Esophagus squamous epithelium (tissue), 5 donors: ENCODE measurements around the gene TFB1M. TPM values are rescaled to one million over a fixed set of nuclear protein-coding genes. Genes with fewer than 3 reads are reported as not detected.

Experiments used
- DNase-seq: peaks from one replicate; lab custom pipeline; 2025; lab: John Stamatoyannopoulos, UW
- H3K27ac ChIP-seq, 4 donors: fragments of 200-600 bp; sonication (generic); one replicate each; pipeline ENCODE4 v1.5.1; 2016 to 2019; ENCODE audit warnings: mild to moderate bottlenecking in 1 of 4
- H3K27me3 ChIP-seq, 4 donors: fragments of 200-600 bp; sonication (generic); 1 replicate in 3 of 4; 2 replicates in 1 of 4; pipeline versions ENCODE4 v1.5.1 to v1.6.0; 2017 to 2021; ENCODE audit warnings: antibody characterized with exemption in 1 of 4
- H3K36me3 ChIP-seq, 3 donors: fragments of 200-600 bp; sonication (generic); one replicate each; pipeline ENCODE4 v1.5.1; 2016 to 2019
- H3K4me1 ChIP-seq, 3 donors: fragments of 200-600 bp; sonication (generic); one replicate each; pipeline ENCODE4 v1.5.1; 2017 to 2019
- H3K4me3 ChIP-seq, 4 donors: fragments of 200-600 bp; sonication (generic); 1 replicate in 3 of 4; 2 replicates in 1 of 4; pipeline ENCODE4 v1.5.1; 2016 to 2019; ENCODE audit warnings: mild to moderate bottlenecking in 2 of 4, moderate library complexity in 1 of 4
- H3K9me3 ChIP-seq, 3 donors: fragments of 200-600 bp; sonication (generic); one replicate each; pipeline ENCODE4 v1.5.1; 2016 to 2019
- CTCF ChIP-seq, 6 experiments: fragments of 450-650 bp in 4 of 6; fragments of 200-600 bp in 2 of 6; sonication (generic) in 2 of 6; IDR thresholded peaks; one replicate each; pipeline ENCODE4 v1.5.1; 2016 to 2019; ENCODE audit warnings: antibody characterized with exemption in 6 of 6, mild to moderate bottlenecking in 4 of 6, moderate library complexity in 4 of 6
- POLR2A ChIP-seq, 4 donors: fragments of 450-650 bp; IDR thresholded peaks; one replicate each; pipeline ENCODE4 v1.6.1; 2017; ENCODE audit warnings: antibody characterized with exemption in 4 of 4, mild to moderate bottlenecking in 4 of 4, moderate library complexity in 3 of 4
- WGBS, 2 donors: methylation state at CpG; one replicate each; pipeline ENCODE4 v1.1.5; 2018; 5-methylcytosine and 5-hydroxymethylcytosine counted together
- intact Hi-C: fragments of 100-400 bp; cut with DNase I; formaldehyde crosslinking; loops from one replicate; pipeline ENCODE4 v1.15.0; 2022
- total RNA-seq, 4 donors: library from RNA; depleted of rRNA; stranded (reverse); fragments of >200 nt; gene quantifications; one replicate each; pipeline ENCODE4 v1.1.0, GENCODE V29; 2016
- donor health status: DM: yes; HTN: yes; CAD: no.

TFB1M gene
- total RNA-seq, 4 donors from 2014 or later = 11.2 to 15.6 (median 11.4) TPM

GRCh38 chr6:155324172-155324571 lies 9.9 kb upstream of the TFB1M start:
- no peak for DNase-seq
- WGBS, 2 donors = 94 to 98% methylated on average over 2 of the region's 2 CpGs
- TF ChIP-seq CTCF (IDR thresholded peaks at IDR 0.05) (no peak), POLR2A (IDR thresholded peaks at IDR 0.05) (no peak)
- Histone ChIP-seq H3K4me1 (no peaks in the 10 kb centered on the region), H3K27ac (no peak overlapping the region), H3K9me3 (no peaks in the 10 kb centered on the region), H3K36me3 (no peaks in the 10 kb centered on the region), H3K27me3 (no peaks in the 10 kb centered on the region), H3K4me3 (no peak overlapping the region)
- intact Hi-C loops = no loop called here

- intact Hi-C loops = no loop called here
- no peak for TF ChIP-seq CTCF (IDR thresholded peaks at IDR 0.05)
- TF ChIP-seq POLR2A (IDR thresholded peaks at IDR 0.05) = no peak
- Histone ChIP-seq H3K9me3 (no peaks in the 10 kb centered on the region), H3K27ac (no peak overlapping the region), H3K27me3 (no peaks in the 10 kb centered on the region), H3K4me3 (no peak overlapping the region), H3K4me1 (peaks cover 0 to 8% (median 0%) of the 10 kb centered on the region in 3 donors), H3K36me3 (no peaks in the 10 kb centered on the region)
- DNase-seq = no peak
- 86 to 93% methylated on average over 4 of the region's 4 CpGs for WGBS, 2 donors
Observed at GRCh38 chr6:155319902-155320301, 5.6 kb upstream of the TFB1M start.

GRCh38 chr6:155317186-155317585 lies 2.9 kb upstream of the TFB1M start:
- Histone ChIP-seq H3K36me3 (no peaks in the 10 kb centered on the region), H3K4me1 (peaks cover 0 to 22% (median 3%) of the 10 kb centered on the region in 3 donors), H3K9me3 (no peaks in the 10 kb centered on the region), H3K27me3 (no peaks in the 10 kb centered on the region), H3K27ac (no peak overlapping the region), H3K4me3 (no peak overlapping the region)
- intact Hi-C loops = no loop called here
- WGBS, 2 donors = 73 to 93% methylated on average over 1 of the region's 1 CpG
- DNase-seq = no peak
- TF ChIP-seq POLR2A (IDR thresholded peaks at IDR 0.05) = no peak
- TF ChIP-seq CTCF (IDR thresholded peaks at IDR 0.05) = peak in 1 of 6 experiments; percentile 25

GRCh38 chr6:155316419-155316818 lies 2.1 kb upstream of the TFB1M start:
- TF ChIP-seq POLR2A (IDR thresholded peaks at IDR 0.05) = no peak
- TF ChIP-seq CTCF (IDR thresholded peaks at IDR 0.05) = no peak
- WGBS, 2 donors = 90 to 100% methylated on average over 1 of the region's 1 CpG

GRCh38 chr6:155315516-155315871 lies 1.2 kb upstream of the TFB1M start:
- Histone ChIP-seq H3K27ac (peak overlapping the region; percentile 66 to 94 (median 89)), H3K9me3 (no peaks in the 10 kb centered on the region), H3K36me3 (no peaks in the 10 kb centered on the region), H3K27me3 (no peaks in the 10 kb centered on the region), H3K4me3 (peak overlapping the region; percentile 68 to 90 (median 87)), H3K4me1 (peaks cover 0 to 36% (median 7%) of the 10 kb centered on the region in 3 donors)
- DNase-seq = no peak
- TF ChIP-seq POLR2A (IDR thresholded peaks at IDR 0.05) = no peak
- no peak for TF ChIP-seq CTCF (IDR thresholded peaks at IDR 0.05)
- 19 to 22% methylated on average over 3 of the region's 3 CpGs for WGBS, 2 donors
- intact Hi-C loops = no loop called here

More at GRCh38 chr6:155316419-155316818, 2.1 kb upstream of the TFB1M start:
- Histone ChIP-seq H3K27ac (no peak overlapping the region), H3K27me3 (no peaks in the 10 kb centered on the region), H3K9me3 (no peaks in the 10 kb centered on the region), H3K4me1 (peaks cover 0 to 26% (median 3%) of the 10 kb centered on the region in 3 donors), H3K4me3 (no peak overlapping the region), H3K36me3 (no peaks in the 10 kb centered on the region)
- no peak for DNase-seq
- intact Hi-C loops = no loop called here
